Measurements from ENCODE around the gene PABPN1.

Gene PABPN1

DNA sequence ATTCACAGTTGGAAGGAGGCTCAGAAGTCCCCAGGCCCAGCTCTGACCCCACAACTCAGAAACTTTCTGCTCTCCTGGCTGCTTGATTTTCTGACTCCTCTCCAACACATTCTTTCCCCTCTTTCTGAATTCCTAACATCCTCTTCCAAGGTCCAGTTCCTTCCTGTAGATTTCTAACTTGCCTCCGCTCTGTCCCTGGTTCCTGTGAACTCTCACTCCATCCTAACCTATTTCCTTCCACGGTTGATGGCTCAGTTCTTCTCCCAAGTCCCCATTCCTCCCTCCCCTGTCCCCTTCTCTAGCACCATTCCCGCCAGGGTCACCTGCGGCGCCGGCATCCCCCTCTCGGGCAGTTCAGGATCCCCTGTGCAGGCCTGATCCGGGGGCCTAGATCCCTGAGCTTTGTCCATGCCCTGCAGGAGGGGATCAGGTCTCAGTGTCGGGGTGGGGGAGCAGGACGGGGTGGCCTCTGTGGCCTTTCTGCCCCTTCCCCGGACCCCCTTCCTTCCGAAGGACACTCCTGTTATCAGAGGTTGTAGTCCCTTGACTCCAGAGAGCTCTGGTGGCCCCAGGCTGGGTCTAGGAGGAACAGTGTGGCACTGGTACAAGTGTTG lies 37.4 kb downstream of the PABPN1 start:
- no peak for DNase-seq

DNA sequence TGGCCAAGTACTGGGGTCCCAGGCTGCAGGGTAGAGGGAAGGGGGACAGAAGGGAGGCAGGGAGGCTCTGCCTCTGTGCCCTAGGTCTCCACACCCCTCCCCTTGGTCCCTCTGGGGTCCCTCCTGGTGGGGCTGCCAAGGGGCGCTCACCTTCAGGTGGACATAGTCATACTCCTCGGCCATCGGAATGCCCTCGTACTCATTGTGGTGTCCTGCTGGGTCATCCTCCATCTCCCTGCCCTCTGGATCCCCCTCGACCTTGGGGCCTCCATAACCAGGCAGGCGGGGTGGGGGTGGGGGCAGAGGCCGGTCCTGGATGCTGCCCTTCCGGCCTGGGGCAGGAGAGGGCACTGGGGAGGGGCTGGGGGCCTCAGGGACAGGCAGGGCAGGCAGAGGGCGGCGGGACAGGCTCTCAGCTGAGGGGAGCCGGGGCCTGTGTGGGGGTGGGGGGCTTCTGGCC lies 37.9 kb downstream of the PABPN1 start:
- DNase-seq, result no peak

DNA sequence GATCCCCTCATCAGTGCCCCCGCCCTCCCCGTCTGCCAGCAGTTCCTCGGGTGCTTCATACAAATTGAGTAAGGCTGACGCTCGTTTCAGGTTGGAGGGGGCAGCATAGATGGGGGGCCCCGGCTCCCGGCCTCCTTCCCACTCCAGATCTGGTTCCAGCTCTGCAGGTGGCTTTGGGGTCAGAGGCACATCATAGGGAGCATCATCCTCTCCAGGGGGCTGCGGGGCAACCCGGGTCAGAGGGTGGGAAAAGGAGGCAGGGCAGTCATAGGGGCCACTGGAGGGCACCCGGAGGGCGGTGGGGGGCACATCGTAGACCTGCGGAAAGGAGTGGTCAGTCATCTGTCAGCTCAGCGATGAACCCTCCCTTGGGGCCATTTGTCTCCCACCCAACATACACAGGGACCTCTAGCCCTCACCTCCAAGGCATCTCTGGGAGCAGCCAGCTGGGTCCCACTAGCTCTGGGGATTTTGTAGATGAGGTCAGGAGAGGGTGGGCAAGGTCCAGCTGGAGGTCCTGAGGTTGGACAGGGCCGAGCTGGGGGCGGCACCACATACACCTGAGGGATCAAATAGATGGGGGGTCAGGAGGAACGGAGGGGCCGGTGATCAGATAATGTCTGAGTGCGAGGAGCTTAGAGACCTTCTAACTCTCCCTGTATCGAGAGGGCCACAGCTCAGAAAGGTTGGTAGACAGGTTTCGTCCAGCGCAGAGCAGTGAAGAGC lies 38.6 kb downstream of the PABPN1 start:
- DNase-seq, result no peak

DNA sequence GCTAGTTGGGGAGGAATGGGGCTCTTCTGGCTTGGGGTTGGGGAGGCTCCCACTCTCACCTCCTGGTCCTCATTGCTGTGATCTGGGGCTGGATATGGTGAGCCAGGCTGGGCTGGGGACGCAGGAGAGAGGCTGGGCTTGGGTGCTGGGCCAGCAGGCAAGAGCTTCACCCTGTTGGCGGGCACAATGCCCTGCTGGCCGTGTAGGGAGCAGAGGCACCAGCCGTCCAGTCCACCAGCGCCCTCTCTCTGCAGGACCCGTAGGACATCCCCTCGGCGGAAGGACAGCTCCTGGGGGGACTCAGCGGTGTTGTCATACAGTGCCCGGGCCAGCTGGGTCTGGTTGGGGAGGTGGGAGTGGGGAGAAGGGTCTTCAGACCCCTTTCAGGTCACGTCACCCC lies 39.2 kb downstream of the PABPN1 start:
- DNase-seq, result peak; percentile 28

DNA sequence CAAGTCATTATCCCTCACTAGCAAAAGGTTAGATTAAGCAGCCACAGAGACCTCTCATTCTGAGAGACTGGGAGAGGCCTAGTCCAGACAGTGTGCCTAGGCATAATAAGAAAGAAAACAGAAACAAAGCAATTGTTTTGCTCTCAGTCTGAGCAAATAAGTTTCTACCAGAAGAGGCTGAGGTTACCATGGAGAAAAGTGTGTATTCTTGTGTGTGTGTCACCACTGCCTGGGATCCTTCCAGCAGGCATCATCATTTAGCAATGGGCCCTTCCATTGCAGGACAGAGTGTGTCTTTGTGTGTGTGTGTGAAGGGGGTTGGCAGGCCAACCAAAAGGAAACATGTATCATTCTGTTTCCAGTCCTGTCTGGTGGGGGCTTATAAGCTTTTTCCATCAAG lies 40.1 kb downstream of the PABPN1 start:
- no peak for DNase-seq

DNA sequence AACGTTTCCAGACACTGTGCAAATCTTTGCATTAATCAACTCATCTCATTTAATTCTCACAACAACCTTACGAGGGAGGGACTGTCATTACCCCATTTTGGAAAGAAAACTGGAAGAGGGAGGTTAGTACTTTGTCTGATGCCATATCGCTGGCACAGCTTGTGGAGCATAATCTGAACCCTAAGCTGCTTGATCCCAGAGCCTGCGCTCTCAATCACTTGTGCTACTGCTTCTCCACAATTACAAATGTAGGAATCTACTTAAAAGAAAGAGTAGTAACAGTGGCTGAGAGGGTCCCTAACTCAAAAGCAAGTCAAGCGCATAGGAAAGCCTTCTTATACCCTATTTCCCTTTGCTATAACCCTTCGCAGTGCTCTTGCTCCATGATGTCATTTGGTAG lies 40.5 kb downstream of the PABPN1 start:
- no peak for DNase-seq

DNA sequence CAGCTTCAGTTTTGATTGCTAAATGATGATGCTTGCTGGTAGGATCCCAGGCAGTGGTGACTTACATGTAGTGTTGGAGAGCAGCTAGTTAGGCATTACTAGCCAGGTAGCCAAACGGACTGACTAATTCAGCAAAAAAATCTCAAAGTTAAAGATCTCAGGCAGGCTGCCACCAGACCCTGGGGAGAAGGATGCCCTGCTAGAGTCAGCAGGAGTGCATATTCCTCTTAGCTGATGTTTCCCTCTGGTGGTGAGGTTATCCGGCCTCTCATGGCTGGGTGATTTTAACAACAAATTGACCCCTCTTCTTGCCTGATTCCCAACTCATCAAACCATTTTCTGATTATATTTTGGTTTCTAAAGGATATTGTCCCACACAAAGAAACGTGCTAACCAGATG lies 40.9 kb downstream of the PABPN1 start:
- peak; percentile 46 for DNase-seq

DNA sequence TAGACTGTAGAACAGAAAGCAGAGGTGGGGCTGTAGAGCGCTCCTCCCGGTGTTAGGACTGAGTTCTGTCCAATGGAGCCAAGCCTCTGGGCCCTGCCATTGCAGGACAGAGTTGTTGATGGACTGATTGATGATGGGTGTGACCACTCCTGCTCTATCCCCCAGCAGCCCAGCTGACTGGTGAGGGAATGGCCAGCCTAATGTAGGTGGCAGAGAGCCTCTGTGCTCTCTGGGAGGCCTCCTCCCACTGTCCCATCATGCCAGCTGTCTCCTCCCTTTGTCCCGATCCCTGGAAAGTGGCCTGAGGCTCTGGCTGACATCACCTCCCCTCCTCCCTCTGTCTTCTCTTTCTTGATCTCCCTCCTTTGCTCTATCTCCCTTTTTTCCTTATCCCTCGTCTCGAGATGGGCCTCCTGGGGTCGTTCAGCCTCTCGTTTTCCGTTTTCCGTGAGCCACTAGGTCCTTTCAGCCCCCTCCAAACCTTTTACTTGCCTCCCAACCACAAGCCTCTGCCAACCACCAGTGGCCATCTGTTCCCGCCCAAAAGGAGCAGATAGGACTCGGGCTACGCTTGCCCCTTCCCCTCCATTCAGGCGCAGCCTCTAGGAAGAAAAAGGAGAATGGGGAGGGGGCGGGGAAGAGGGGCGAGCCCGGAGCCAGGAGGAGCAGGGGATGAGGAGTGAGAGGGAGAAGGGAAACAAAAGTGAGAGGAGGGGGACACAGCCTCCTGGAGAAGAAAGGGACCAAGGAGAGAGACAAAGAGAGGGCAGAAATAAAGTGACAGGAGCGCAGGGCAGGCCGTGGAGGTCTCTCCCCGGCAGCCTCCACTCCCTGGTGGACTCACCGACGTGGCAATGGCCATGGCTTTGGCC lies 43.1 kb downstream of the PABPN1 start:
- DNase-seq, result no peak

DNA sequence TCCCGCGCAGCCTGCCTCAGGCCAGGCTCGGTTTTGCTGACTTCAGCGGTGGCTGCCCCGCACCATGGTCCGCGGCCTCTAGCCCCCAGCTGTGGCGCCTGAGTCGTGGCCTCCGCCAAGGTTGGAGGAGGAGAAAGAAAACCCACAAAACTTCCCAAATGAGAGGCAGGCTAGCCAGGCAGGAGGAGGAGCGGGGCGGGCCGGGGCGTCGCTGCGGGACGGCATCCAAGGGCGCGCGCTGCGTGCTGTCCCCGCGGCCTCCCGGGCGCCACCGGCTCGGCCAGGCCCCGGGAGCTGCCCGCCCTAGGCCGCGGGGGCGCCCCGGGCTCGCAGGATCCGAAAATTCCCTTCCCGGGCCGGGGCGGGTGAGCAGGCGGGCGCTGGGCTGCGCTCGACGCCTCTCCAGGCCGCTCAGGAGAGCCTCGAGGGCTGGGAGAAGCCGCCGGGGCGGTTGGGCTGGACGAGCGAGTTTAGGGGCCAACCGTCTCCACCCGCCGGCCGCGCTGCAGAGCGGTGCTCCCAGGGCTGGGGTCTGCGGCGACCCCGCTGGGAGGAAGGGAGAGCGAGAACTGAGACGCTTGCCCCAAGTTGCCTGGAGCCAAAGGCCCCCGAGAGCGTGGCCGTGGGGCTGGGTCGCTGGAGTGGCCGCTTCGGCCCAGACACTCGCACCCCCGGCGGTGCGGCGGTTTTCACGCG lies 43.9 kb downstream of the PABPN1 start, which contains the start of gene EFS:
TSS of gene EFS (minus strand) at position 137 of the 696 bp plus-strand sequence. CDS start 147 bp downstream, outside the sequence.
- peak; percentile 30 for DNase-seq

DNA sequence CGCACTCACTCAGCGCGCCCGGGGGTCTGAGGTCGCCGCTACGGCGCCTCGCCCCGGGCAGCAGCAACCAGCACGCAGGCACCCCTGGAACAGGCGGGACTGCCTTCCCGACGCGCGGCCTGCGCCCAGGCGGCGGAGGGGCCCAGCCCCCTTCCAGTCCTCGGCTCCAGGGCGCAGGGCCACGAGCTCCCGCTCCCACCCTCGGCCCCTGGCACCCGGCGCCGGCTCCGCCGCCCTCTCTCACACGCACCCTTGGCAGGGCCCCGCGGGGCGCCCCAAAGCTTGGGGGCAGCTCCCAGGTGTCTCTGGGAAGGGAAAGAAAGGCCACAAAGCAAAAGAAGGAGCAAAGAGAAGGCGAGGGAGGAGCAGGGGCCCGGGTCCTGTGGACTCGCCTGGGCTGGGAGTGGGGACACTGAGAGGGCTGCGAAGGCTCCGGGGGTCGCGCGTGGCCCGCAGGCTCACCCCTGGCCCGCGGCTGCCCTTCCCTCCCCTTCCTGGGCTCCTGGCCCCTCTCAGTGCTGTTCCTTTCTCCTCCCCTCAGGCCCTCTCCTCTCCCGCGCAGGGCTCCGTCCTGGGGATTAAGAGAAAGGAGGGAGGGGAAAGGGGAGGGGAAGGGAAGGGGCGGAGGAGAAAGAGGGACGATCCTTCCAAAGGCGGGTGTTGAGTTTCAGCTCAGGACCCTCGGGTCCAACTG lies 44.6 kb downstream of the PABPN1 start:
- no peak for DNase-seq

DNA sequence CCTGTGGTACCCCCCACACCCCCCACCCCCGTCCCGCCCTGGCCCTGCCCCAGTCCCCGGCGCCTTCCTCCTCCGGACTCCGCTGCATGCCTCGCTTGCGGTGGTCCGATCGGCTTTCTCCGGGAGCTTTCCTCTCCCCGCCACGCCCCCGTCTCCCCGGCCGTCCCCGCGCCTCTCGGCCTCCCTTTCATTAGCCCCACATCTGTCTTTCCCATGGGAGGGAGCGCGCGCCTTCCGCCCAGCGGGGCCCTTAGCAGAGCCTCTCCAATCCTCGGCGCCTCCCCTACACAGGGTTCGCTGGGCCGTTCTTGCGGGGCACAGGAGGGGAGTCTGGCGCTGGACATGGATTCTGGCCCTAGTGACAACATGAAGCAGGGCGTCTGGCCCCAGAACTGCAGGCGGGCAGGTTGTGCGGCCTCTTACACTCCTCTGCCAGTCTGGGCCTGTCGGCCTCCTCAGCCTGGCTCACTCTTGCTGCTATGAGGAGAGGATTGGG lies 45.2 kb downstream of the PABPN1 start:
- DNase-seq, result no peak

DNA sequence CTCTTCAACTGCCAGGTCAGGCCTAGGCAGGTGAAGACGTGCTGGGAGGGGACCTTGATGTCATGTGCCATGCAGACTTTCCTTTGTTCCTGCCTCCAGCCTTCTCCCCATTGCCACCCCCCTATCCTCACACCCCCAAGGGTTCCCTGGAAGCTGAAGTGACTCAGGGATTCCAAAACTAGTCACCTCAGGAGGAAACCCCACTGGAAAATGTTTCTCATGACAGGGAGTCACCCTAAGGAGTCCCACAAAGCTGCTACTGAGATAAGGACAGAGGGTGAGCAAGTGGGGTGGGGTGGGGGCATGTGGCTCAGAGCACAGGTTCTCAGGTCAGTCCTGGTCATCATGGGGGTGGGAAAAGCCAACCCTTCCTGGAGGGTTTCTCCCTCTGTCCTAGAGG lies 49.0 kb downstream of the PABPN1 start:
- DNase-seq, result no peak

DNA sequence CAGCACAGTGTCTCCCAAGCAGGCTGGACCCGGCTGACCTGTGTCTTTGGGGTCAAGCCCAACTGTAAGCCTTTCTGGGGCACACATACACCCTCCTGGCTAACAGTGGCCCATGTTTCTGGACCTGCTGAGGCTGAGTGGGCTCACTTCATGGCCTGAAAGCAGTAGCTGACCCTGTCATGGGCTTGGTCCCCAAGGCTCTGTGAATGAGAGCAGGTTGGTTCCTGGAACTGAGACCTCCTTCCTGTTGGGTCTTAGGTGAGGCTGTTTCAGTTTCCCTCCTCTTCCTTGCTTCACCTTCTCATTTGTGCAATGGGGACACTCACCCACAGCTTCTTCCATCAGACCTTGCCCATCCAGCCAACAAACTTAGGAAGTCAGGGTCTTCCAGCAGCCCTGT lies 50.6 kb downstream of the PABPN1 start:
- no peak for DNase-seq

DNA sequence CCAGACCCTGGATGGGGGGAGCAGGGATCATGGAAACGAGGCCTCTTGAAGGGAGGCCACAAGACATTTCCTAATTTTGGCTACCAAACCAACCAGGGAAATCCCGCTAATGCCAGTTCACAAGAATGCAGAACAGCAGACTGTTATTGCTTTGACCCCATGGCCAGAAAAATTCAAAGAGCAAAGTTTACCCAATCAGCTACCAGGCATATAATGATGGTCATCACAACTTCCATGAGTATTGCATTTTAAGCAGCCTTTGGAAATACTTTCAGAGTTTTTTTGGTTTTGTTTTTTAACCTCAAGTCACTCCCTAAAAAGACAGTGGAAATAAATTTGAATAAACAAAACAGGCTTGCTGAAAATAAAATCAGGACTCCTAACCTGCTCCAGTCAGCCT lies 51.3 kb downstream of the PABPN1 start, which contains the start of gene IL25:
TSS of gene IL25 (plus strand) at position 301 of the 400 bp plus-strand sequence.
- no peak for DNase-seq

DNA sequence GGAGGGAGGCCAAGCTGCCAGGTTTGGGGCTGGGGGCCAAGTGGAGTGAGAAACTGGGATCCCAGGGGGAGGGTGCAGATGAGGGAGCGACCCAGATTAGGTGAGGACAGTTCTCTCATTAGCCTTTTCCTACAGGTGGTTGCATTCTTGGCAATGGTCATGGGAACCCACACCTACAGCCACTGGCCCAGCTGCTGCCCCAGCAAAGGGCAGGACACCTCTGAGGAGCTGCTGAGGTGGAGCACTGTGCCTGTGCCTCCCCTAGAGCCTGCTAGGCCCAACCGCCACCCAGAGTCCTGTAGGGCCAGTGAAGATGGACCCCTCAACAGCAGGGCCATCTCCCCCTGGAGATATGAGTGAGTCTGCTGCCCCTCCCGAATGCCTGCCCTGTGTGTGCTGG lies 51.8 kb downstream of the PABPN1 start:
- DNase-seq, result no peak
